Measurements from ENCODE around the gene GFER.

The GFER gene

DNA sequence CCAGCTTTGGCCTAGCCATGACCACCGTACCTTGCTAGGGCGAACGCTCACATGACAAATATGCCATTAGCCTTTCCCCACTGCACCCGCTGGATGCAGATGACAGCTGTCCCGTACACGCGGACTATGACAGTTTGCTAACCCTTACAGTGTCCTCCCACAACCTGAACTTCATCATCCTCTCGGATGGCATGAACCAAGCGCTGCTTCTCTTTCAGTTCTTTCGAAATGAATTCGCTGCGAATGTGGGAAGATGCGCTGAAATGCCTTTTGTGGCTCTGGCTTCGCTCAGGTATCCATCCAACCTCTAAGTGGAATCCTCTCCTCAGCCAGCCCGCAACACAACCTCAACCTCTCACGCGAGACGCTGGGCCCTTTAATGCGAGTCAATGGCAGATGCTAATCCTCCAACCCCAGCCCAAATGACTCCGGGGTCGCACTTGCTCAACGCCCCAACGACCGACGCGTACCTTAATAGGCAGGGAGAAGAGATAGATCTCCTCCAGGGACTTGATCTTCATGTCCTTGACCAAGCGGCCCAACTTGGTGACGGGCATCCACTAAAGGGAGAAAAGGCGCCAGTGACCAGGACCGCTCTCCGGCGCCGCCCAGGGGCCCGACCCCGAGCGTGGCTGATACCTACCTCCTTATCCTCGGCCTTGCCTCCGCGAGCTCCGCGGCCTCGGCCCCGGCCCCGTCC, 20.0 kb upstream of the GFER start:
- H3K27me3 ChIP-seq (ENCODE audit: control insufficient read depth in 3 of 3, insufficient read depth in 3 of 3, low read depth in 1 of 3, low read length in 3 of 3) = no peaks in the 10 kb centered on the region
- H4K8ac ChIP-seq (ENCODE audit: low read depth, low read length) = no peak overlapping the region
- H2AK5ac ChIP-seq (ENCODE audit: low read depth, low read length) = peak overlapping the region; percentile 98
- DNase-seq (ENCODE audit: low spot score) = no peak
- peaks cover 18% of the 10 kb centered on the region for H3K79me1 ChIP-seq (ENCODE audit: low read depth, low read length)
- no CpG with 5 or more reads among the region's 44 CpGs for WGBS, 2 donors (ENCODE audit: extremely low coverage in 2 of 2, insufficient read length in 2 of 2, insufficient replicate concordance in 1 of 2)
- peak overlapping the region; percentile 94 for H3K18ac ChIP-seq (ENCODE audit: low read length)
- no peak overlapping the region for H3K14ac ChIP-seq (ENCODE audit: low read length)
- no peak overlapping the region for H2BK15ac ChIP-seq (ENCODE audit: low read length)
- peaks cover 14 to 15% of the 10 kb centered on the region in 2 donors for H3K4me1 ChIP-seq (ENCODE audit: control insufficient read depth in 2 of 2, insufficient read depth in 1 of 2, low read depth in 1 of 2, low read length in 2 of 2)
- H3K23ac ChIP-seq (ENCODE audit: low read depth, low read length, poor library complexity) = peak overlapping the region; percentile 0
- peak overlapping the region; percentile 93 for H3K9ac ChIP-seq (ENCODE audit: low read depth, low read length, poor library complexity)
- H3K27ac ChIP-seq (replicated peaks; ENCODE audit: low read length) = no peak overlapping the region
- H3K4ac ChIP-seq (ENCODE audit: low read length) = no peak overlapping the region
- H2BK12ac ChIP-seq (ENCODE audit: low read length) = no peak overlapping the region
- no peaks in the 10 kb centered on the region for H3K9me3 ChIP-seq (replicated peaks in 1 of 2; ENCODE audit: control insufficient read depth in 2 of 2, insufficient read depth in 1 of 2, low read depth in 1 of 2, low read length in 2 of 2)
- no peak overlapping the region for H2AFZ ChIP-seq (ENCODE audit: low read length)
- H3K36me3 ChIP-seq (replicated peaks in 1 of 2; ENCODE audit: control insufficient read depth in 2 of 2, insufficient read depth in 2 of 2, low read length in 2 of 2) = peaks cover 18 to 36% of the 10 kb centered on the region in 2 donors
- H2BK120ac ChIP-seq (ENCODE audit: low read depth, low read length) = no peak overlapping the region
- peak overlapping the region; percentile 88 for H2BK5ac ChIP-seq (ENCODE audit: low read length)
- no peak overlapping the region for H4K91ac ChIP-seq (ENCODE audit: low read depth, low read length, poor library complexity)
- H3K4me2 ChIP-seq (ENCODE audit: insufficient read depth, low read length, poor library complexity, severe bottlenecking) = peak overlapping the region; percentile 88
- peak overlapping the region; percentile 87 to 96 for H3K4me3 ChIP-seq (ENCODE audit: low read length in 2 of 2)

DNA sequence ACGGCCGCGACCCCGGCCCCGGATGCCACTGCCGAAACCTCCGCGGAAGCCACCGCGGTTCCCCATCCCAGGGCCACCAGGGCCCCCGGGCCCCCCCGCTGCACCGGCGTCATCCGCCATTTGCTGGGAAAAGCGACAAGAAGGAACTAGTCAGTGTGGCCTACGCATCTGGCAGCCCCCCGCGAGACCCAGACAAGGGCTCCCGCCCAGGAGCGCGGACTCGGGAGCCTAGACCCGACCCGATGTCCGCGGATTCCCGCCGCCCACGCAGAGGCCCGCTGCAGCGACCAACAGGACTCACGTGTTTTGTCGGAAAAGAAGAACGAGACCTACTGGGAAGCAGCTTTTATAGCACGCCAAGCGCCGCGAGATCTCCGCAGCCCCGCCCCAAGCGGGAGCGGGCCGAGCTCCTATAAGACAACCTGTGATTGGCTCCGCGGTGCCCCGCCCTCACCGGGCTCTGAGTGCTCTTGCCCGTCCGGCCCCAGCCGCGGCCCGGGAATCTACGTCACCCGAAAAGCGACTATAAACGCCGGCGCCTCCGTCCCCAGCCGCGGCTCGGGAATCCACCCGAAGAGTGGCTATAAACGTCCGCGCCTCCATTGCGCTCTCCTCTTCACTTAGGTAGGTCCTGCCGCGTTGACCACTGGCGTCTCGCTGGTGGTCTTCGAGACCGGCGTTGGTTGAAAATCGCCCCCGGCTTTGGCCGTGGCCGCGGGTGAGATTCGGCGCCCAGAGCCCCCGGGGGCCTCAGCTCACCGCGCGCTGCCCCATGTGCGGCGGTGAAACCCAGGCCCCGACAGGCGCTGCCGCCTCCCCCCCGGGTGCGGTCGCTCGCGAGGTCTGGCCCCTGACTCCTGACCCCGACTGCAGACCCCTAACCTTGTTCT, 19.2 kb upstream of the GFER start, which contains the start of gene RPS2:
TSS of gene RPS2 (minus strand) at position 321 of the 890 bp plus-strand sequence. CDS start at position 120, 201 bp downstream.
- H3K9ac ChIP-seq (ENCODE audit: low read depth, low read length, poor library complexity) = peak within 1 kb of the TSS; percentile 94
- DNase-seq (ENCODE audit: low spot score) = peak; percentile 97
- peak within 1 kb of the TSS; percentile 88 for H3K4me2 ChIP-seq (ENCODE audit: insufficient read depth, low read length, poor library complexity, severe bottlenecking)
- H2AK5ac ChIP-seq (ENCODE audit: low read depth, low read length) = peak within 1 kb of the TSS; percentile 98
- H3K4me3 ChIP-seq (ENCODE audit: low read length in 2 of 2) = peak within 1 kb of the TSS; percentile 87 to 96
- peak within 1 kb of the TSS; percentile 94 for H3K18ac ChIP-seq (ENCODE audit: low read length)
- H3K27me3 ChIP-seq (ENCODE audit: control insufficient read depth in 3 of 3, insufficient read depth in 3 of 3, low read depth in 1 of 3, low read length in 3 of 3) = no peaks in the 10 kb centered on the region
- H3K4ac ChIP-seq (ENCODE audit: low read length) = peak within 1 kb of the TSS; percentile 44
- H2BK15ac ChIP-seq (ENCODE audit: low read length) = peak within 1 kb of the TSS; percentile 9
- H2BK12ac ChIP-seq (ENCODE audit: low read length) = no peak within 1 kb of the TSS
- peaks cover 18 to 36% of the 10 kb centered on the region in 2 donors for H3K36me3 ChIP-seq (replicated peaks in 1 of 2; ENCODE audit: control insufficient read depth in 2 of 2, insufficient read depth in 2 of 2, low read length in 2 of 2)
- peak within 1 kb of the TSS; percentile 98 for H3K23ac ChIP-seq (ENCODE audit: low read depth, low read length, poor library complexity)
- H3K4me1 ChIP-seq (ENCODE audit: control insufficient read depth in 2 of 2, insufficient read depth in 1 of 2, low read depth in 1 of 2, low read length in 2 of 2) = peaks cover 14 to 15% of the 10 kb centered on the region in 2 donors
- H4K91ac ChIP-seq (ENCODE audit: low read depth, low read length, poor library complexity) = no peak within 1 kb of the TSS
- H3K14ac ChIP-seq (ENCODE audit: low read length) = no peak within 1 kb of the TSS
- WGBS, 2 donors (ENCODE audit: extremely low coverage in 2 of 2, insufficient read length in 2 of 2, insufficient replicate concordance in 1 of 2) = no CpG with 5 or more reads among the region's 97 CpGs
- peaks cover 14% of the 10 kb centered on the region for H3K79me1 ChIP-seq (ENCODE audit: low read depth, low read length)
- H3K9me3 ChIP-seq (replicated peaks in 1 of 2; ENCODE audit: control insufficient read depth in 2 of 2, insufficient read depth in 1 of 2, low read depth in 1 of 2, low read length in 2 of 2) = no peaks in the 10 kb centered on the region
- H2BK5ac ChIP-seq (ENCODE audit: low read length) = peak within 1 kb of the TSS; percentile 88
- H2BK120ac ChIP-seq (ENCODE audit: low read depth, low read length) = peak within 1 kb of the TSS; percentile 64
- peak within 1 kb of the TSS; percentile 58 for H3K27ac ChIP-seq (replicated peaks; ENCODE audit: low read length)
- no peak within 1 kb of the TSS for H4K8ac ChIP-seq (ENCODE audit: low read depth, low read length)
- peak within 1 kb of the TSS; percentile 90 for H2AFZ ChIP-seq (ENCODE audit: low read length)

DNA sequence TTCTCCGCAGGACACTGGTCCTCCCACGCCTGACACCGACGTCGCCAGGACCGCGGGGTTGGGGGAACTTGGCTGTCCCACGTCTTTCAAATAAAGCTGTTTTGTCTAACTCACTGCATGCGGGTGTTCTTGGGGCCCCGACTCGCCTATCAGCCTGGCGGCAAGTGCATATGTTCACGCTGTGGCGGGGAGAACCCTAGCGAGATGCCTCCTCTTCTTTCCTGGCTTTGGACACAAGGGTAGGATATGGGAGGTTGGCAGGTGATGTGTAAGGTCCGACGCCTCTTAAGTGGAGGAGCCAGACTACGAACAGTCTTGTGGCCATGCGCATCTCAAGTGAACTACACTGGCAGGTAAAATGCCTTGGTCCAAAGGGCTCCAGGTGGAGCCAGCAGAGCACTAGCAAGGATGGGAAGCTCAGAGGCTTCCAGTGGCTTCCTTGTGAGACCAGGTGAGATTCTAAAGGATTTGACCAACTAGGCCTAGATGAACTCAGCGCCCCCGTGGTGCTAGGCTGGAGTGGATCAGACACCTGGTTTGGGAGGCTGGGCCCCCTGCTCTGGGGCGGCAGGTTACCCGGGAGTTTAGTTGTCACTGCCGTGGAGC, 18.5 kb upstream of the GFER start:
- WGBS, 2 donors (ENCODE audit: extremely low coverage in 2 of 2, insufficient read length in 2 of 2, insufficient replicate concordance in 1 of 2) = no CpG with 5 or more reads among the region's 24 CpGs
- Histone ChIP-seq H3K9me3 (replicated peaks in 1 of 2; ENCODE audit: control insufficient read depth in 2 of 2, insufficient read depth in 1 of 2, low read depth in 1 of 2, low read length in 2 of 2) (no peaks in the 10 kb centered on the region), H4K91ac (ENCODE audit: low read depth, low read length, poor library complexity) (no peak overlapping the region), H2BK12ac (ENCODE audit: low read length) (no peak overlapping the region), H3K14ac (ENCODE audit: low read length) (no peak overlapping the region), H2BK120ac (ENCODE audit: low read depth, low read length) (no peak overlapping the region), H3K18ac (ENCODE audit: low read length) (peak overlapping the region; percentile 93), H3K27me3 (ENCODE audit: control insufficient read depth in 3 of 3, insufficient read depth in 3 of 3, low read depth in 1 of 3, low read length in 3 of 3) (no peaks in the 10 kb centered on the region), H3K4ac (ENCODE audit: low read length) (no peak overlapping the region), H3K4me1 (ENCODE audit: control insufficient read depth in 2 of 2, insufficient read depth in 1 of 2, low read depth in 1 of 2, low read length in 2 of 2) (peaks cover 13 to 14% of the 10 kb centered on the region in 2 donors), H3K4me2 (ENCODE audit: insufficient read depth, low read length, poor library complexity, severe bottlenecking) (peak overlapping the region; percentile 87), H3K36me3 (replicated peaks in 1 of 2; ENCODE audit: control insufficient read depth in 2 of 2, insufficient read depth in 2 of 2, low read length in 2 of 2) (peaks cover 18 to 35% of the 10 kb centered on the region in 2 donors), H3K23ac (ENCODE audit: low read depth, low read length, poor library complexity) (peak overlapping the region; percentile 98), H2BK15ac (ENCODE audit: low read length) (peak overlapping the region; percentile 9), H3K4me3 (ENCODE audit: low read length in 2 of 2) (peak overlapping the region; percentile 86 to 87), H2BK5ac (ENCODE audit: low read length) (no peak overlapping the region), H3K9ac (ENCODE audit: low read depth, low read length, poor library complexity) (peak overlapping the region; percentile 94), H4K8ac (ENCODE audit: low read depth, low read length) (no peak overlapping the region), H3K79me1 (ENCODE audit: low read depth, low read length) (peaks cover 14% of the 10 kb centered on the region), H3K27ac (replicated peaks; ENCODE audit: low read length) (no peak overlapping the region), H2AFZ (ENCODE audit: low read length) (peak overlapping the region; percentile 90), H2AK5ac (ENCODE audit: low read depth, low read length) (peak overlapping the region; percentile 53)
- no peak for DNase-seq (ENCODE audit: low spot score)

Data from neuronal stem cell (in vitro differentiated cells).